SH-SY5Y (cell line): Measurements from ENCODE around the gene SYNGR3.

Experiments used
- GATA2 ChIP-seq: IDR thresholded peaks from 2 replicates; pipeline ENCODE4 v1.6.1; 2011; ENCODE audit warnings: mild to moderate bottlenecking, low read depth, low read length
- GATA3 ChIP-seq: IDR thresholded peaks from 2 replicates; pipeline ENCODE4 v1.6.1; 2011; ENCODE audit warnings: low read depth, mild to moderate bottlenecking, low read length, moderate library complexity

GRCh38 chr16:1991948-1992703 is 2.4 kb downstream of the SYNGR3 start:
- TF ChIP-seq GATA2 (no peak), GATA3 (no peak)
